ENCODE data around the gene TRIO. TPM values are rescaled to one million over a fixed set of nuclear protein-coding genes. Genes with fewer than 3 reads are reported as not detected.

TRIO gene
- total RNA-seq, 3 donors from 2014 or later (not counting 1 experiment from before 2014, with no cell fraction given): 84.6 to 136 (median 94.3) TPM

DNA sequence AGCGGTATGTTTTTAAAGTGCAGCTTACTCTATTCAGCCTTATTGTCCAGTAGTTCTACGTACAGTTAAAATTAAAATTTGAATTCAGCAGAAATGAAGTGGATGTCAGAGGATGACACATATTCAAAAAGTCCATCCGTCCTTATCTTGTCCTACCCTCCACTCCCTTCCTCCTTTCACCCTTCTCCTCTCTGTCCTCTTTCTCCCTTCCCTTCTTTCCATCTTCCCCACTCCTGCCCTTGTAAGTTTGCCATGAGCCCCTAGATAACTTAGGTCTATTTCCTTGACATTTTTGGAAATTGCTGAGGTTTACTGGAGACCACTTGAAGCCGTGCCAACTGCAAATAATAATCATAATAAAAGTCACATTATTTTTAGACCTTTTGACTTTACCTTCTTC is 67.6 kb downstream of the TRIO start:
- no peaks in the 10 kb centered on the region for H3K9me3 Mint-ChIP-seq
- H3K36me3 Mint-ChIP-seq: no peaks in the 10 kb centered on the region
- H3K27ac Mint-ChIP-seq: peak overlapping the region in 1 of 2 donors; percentile 86
- 70% methylated on average over 3 of the region's 4 CpGs for WGBS (ENCODE audit: insufficient coverage)
- Histone ChIP-seq H3K27ac (ENCODE audit: low read length) (no peak overlapping the region), H3K27me3 (ENCODE audit: control insufficient read depth, insufficient read depth, low read length) (no peaks in the 10 kb centered on the region), H3K4me1 (ENCODE audit: control insufficient read depth, insufficient read depth, low read length) (peaks cover 28% of the 10 kb centered on the region), H3K9me3 (ENCODE audit: control insufficient read depth, insufficient read depth, low read length) (no peaks in the 10 kb centered on the region), H3K4me3 (ENCODE audit: low read length) (no peak overlapping the region), H3K36me3 (ENCODE audit: control insufficient read depth, insufficient read depth, low read length) (no peaks in the 10 kb centered on the region)
- ATAC-seq (no peak), DNase-seq (no peak)
- TF ChIP-seq, protein P1, sequence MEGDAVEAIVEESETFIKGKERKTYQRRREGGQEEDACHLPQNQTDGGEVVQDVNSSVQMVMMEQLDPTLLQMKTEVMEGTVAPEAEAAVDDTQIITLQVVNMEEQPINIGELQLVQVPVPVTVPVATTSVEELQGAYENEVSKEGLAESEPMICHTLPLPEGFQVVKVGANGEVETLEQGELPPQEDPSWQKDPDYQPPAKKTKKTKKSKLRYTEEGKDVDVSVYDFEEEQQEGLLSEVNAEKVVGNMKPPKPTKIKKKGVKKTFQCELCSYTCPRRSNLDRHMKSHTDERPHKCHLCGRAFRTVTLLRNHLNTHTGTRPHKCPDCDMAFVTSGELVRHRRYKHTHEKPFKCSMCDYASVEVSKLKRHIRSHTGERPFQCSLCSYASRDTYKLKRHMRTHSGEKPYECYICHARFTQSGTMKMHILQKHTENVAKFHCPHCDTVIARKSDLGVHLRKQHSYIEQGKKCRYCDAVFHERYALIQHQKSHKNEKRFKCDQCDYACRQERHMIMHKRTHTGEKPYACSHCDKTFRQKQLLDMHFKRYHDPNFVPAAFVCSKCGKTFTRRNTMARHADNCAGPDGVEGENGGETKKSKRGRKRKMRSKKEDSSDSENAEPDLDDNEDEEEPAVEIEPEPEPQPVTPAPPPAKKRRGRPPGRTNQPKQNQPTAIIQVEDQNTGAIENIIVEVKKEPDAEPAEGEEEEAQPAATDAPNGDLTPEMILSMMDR (IDR thresholded peaks at IDR 0.05): no peak
- H3K4me3 Mint-ChIP-seq: no peak overlapping the region
- H3K4me1 Mint-ChIP-seq: peaks cover 31 to 56% of the 10 kb centered on the region in 2 donors
- intact Hi-C loops (cut with micrococcal nuclease): no loop called here
- H3K27me3 Mint-ChIP-seq (ENCODE audit: low read depth in 2 of 2): no peaks in the 10 kb centered on the region

DNA sequence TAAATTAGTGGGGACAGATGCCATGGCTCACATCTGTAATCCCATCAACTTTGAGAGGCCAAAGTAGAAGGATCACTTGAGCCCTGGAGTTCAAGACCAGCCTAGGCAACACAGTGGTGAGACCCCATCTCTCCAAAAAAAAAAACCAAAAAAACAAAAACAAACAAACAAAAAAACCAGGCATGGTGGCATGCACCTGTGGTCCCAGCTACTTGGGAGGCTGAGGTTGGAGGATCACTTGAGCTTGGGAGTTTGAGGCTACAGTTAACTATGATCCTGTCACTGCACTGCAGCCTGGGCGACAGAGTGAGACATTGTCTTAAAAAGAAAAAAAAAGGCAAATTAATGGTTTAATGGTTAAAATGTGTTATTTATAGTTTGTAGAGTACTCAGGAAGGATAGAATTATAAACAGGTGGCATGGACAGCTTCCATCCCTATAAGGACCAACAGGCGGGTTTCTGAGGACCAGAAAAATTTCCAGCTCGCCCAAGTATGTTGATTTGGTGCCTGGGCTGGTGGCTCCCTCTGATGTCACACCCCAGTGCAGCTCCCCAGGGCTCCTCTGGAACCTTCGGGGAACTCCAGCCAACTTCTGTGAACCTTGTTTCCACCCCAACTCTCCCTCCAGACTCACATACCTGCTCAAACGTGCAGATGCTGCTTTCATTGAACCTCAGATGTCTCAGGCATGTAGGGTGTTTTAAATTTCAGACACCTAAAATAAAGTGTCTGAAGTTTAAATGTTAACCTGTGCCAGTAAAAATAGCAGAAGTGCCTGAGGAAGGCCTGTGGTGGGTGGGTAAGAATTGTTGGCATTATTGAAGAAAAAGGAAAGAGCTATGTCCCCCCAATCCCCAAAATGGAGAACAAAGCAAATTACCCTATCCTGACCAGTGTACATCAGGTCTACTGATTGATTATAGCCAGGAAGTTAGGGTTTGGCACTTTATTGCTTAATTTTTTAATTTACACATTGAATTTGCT is 69.0 kb downstream of the TRIO start:
- no peaks in the 10 kb centered on the region for H3K36me3 Mint-ChIP-seq
- no peak overlapping the region for H3K4me3 ChIP-seq (ENCODE audit: low read length)
- no peak for ATAC-seq
- no peaks in the 10 kb centered on the region for H3K36me3 ChIP-seq (ENCODE audit: control insufficient read depth, insufficient read depth, low read length)
- H3K27me3 ChIP-seq (ENCODE audit: control insufficient read depth, insufficient read depth, low read length): no peaks in the 10 kb centered on the region
- peak in 1 of 2 donors; percentile 15 for DNase-seq
- 56% methylated on average over 5 of the region's 5 CpGs for WGBS (ENCODE audit: insufficient coverage)
- H3K4me1 ChIP-seq (ENCODE audit: control insufficient read depth, insufficient read depth, low read length): peaks cover 19% of the 10 kb centered on the region
- peak overlapping the region in 1 of 2 donors; percentile 51 for H3K27ac Mint-ChIP-seq
- no peak overlapping the region for H3K4me3 Mint-ChIP-seq
- H3K27ac ChIP-seq (ENCODE audit: low read length): peak overlapping the region; percentile 71
- H3K4me1 Mint-ChIP-seq: peaks cover 26 to 59% of the 10 kb centered on the region in 2 donors
- H3K9me3 Mint-ChIP-seq: no peaks in the 10 kb centered on the region
- no peaks in the 10 kb centered on the region for H3K9me3 ChIP-seq (ENCODE audit: control insufficient read depth, insufficient read depth, low read length)
- TF ChIP-seq, protein P1 (IDR thresholded peaks at IDR 0.05): no peak
- intact Hi-C loops (cut with micrococcal nuclease): no loop called here
- H3K27me3 Mint-ChIP-seq (ENCODE audit: low read depth in 2 of 2): no peaks in the 10 kb centered on the region

DNA sequence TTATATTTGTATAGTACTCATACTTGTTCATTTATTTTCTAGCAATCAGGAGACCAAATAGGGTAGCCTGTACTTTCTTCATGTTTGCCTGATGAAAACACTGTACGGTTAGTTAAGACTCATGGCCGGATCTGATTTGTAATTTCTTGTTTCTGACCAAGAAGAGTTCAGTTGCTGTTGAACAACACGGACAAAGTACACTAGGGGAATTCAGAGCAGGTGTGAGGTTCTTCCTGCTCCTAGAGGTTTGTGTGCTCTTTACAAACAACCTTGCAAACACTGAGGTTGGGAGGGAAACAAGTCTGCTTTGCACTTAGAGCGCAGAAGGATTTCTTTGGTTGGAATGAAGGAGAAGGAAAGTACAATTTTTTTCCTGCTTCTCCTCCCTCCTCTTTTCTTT is 69.7 kb downstream of the TRIO start:
- peaks cover 20% of the 10 kb centered on the region for H3K4me1 ChIP-seq (ENCODE audit: control insufficient read depth, insufficient read depth, low read length)
- no peaks in the 10 kb centered on the region for H3K9me3 ChIP-seq (ENCODE audit: control insufficient read depth, insufficient read depth, low read length)
- 38% methylated on average over 3 of the region's 4 CpGs for WGBS (ENCODE audit: insufficient coverage)
- H3K27ac Mint-ChIP-seq: peak overlapping the region in 1 of 2 donors; percentile 51
- H3K4me1 Mint-ChIP-seq: peaks cover 27 to 60% of the 10 kb centered on the region in 2 donors
- H3K27ac ChIP-seq (ENCODE audit: low read length): peak overlapping the region; percentile 71
- DNase-seq: no peak
- H3K27me3 ChIP-seq (ENCODE audit: control insufficient read depth, insufficient read depth, low read length): no peaks in the 10 kb centered on the region
- no peak overlapping the region for H3K4me3 Mint-ChIP-seq
- intact Hi-C loops (cut with micrococcal nuclease): no loop called here
- no peaks in the 10 kb centered on the region for H3K9me3 Mint-ChIP-seq
- H3K36me3 Mint-ChIP-seq: no peaks in the 10 kb centered on the region
- ATAC-seq: no peak
- no peaks in the 10 kb centered on the region for H3K27me3 Mint-ChIP-seq (ENCODE audit: low read depth in 2 of 2)
- TF ChIP-seq, protein P1 (IDR thresholded peaks at IDR 0.05): no peak
- no peaks in the 10 kb centered on the region for H3K36me3 ChIP-seq (ENCODE audit: control insufficient read depth, insufficient read depth, low read length)
- H3K4me3 ChIP-seq (ENCODE audit: low read length): no peak overlapping the region
